Thoracic aorta (tissue), 2 donors: ENCODE data around the gene MGST1. TPM values are rescaled to one million over a fixed set of nuclear protein-coding genes. Genes with fewer than 3 reads are reported as not detected.
"Not testable (repeated sequence)": the region's sequence is repeated elsewhere in the genome, so short reads cannot be mapped to it uniquely, and the experiment has no call there.

Experiments
- ATAC-seq: fragments of 150-250 bp; one replicate; pipeline ENCODE4 v1.8.0; 2017; ENCODE audit warnings: low read depth; ENCODE audit not compliant: insufficient number of reproducible peaks, low FRiP score
- DNase-seq: peaks from one replicate; pipeline ENCODE4 v3.0.0-alpha.2; 2020; ENCODE audit warnings: low spot score
- H3K27ac ChIP-seq, 2 donors: fragments of 200-600 bp; sonication (generic); 1 replicate in 1 of 2; 2 replicates in 1 of 2; pipeline ENCODE4 v1.5.1; 2016; ENCODE audit warnings: mild to moderate bottlenecking in 2 of 2, moderate library complexity in 2 of 2
- H3K27me3 ChIP-seq: fragments of 200-600 bp; sonication (generic); replicated peaks from 2 replicates; pipeline ENCODE4 v1.6.0; 2016; ENCODE audit warnings: mild to moderate bottlenecking; ENCODE audit not compliant: insufficient read depth
- H3K36me3 ChIP-seq: fragments of 200-600 bp; sonication (generic); one replicate; pipeline ENCODE4 v1.5.1; 2016
- H3K4me1 ChIP-seq, 2 donors: fragments of 200-600 bp; sonication (generic); 1 replicate in 1 of 2; 2 replicates in 1 of 2; pipeline versions ENCODE4 v1.5.1 to v1.6.0; 2016; ENCODE audit warnings: low read depth in 2 of 2, mild to moderate bottlenecking in 1 of 2; ENCODE audit not compliant: control insufficient read depth in 1 of 2
- H3K4me3 ChIP-seq: fragments of 200-600 bp; sonication (generic); 2 replicates; pipeline ENCODE4 v1.5.1; 2016; ENCODE audit warnings: mild to moderate bottlenecking
- H3K9me3 ChIP-seq: fragments of 200-600 bp; sonication (generic); 2 replicates; pipeline ENCODE4 v1.5.1; 2016
- CTCF ChIP-seq: fragments of 200-600 bp; sonication (generic); IDR thresholded peaks from one replicate; pipeline ENCODE4 v1.5.1; 2019; ENCODE audit warnings: antibody characterized with exemption
- total RNA-seq, 2 donors: library from RNA; depleted of rRNA; stranded (reverse); fragments of >200 nt; gene quantifications; one replicate each; pipeline versions ENCODE4 v1.1.0 to v1.2.3, GENCODE V29; 2016

MGST1 gene
- total RNA-seq, 2 donors from 2014 or later, result 18.5 to 51.1 TPM

- H3K36me3 ChIP-seq, result no peaks in the 10 kb centered on the region
- H3K4me1 ChIP-seq, result no peaks in the 10 kb centered on the region
- H3K9me3 ChIP-seq, result no peaks in the 10 kb centered on the region
- H3K27me3 ChIP-seq, result no peaks in the 10 kb centered on the region
- no peak overlapping the region for H3K27ac ChIP-seq
- TF ChIP-seq CTCF, result peak; percentile 31
- ATAC-seq (no peak), DNase-seq (no peak)
- no peak overlapping the region for H3K4me3 ChIP-seq
Measured at GRCh38 chr12:16359512-16360491, 12.4 kb downstream of the MGST1 start.

DNA sequence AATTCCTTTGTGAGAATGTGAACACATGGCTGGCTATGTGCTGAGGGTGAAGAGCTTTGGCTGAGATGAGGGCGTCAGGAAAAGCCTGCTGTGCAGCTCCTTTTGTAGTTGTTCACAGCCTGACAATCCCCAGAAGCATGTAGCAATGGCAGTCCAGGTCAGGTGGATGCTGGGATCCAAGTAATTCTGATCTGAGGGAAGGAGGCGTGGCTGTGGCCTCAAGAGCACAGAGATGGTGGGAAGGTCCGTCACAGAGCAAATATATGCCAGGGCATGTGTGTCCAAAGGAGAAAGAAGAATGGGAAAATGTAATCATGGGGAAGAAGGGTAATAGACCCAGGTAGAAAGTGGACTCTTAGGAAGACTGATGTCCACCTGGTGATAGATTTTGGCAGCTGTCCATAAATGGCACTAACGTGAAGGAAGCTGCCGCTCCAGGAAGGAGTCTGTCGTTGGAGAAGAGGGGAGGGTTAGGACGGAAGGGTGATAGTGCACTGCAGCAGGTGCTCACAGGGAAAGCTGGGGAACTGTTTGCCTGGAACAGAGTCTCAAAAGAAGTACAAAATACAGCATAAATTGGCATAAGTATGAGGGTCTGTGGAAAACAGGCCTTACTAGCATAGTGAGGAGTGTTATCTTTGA is 13.8 kb downstream of the MGST1 start:
- no peak for TF ChIP-seq CTCF
- H3K27ac ChIP-seq, result no peak overlapping the region
- no peaks in the 10 kb centered on the region for H3K4me1 ChIP-seq
- no peaks in the 10 kb centered on the region for H3K9me3 ChIP-seq
- no peaks in the 10 kb centered on the region for H3K27me3 ChIP-seq
- no peak overlapping the region for H3K4me3 ChIP-seq
- ATAC-seq (no peak), DNase-seq (no peak)
- no peaks in the 10 kb centered on the region for H3K36me3 ChIP-seq

DNA sequence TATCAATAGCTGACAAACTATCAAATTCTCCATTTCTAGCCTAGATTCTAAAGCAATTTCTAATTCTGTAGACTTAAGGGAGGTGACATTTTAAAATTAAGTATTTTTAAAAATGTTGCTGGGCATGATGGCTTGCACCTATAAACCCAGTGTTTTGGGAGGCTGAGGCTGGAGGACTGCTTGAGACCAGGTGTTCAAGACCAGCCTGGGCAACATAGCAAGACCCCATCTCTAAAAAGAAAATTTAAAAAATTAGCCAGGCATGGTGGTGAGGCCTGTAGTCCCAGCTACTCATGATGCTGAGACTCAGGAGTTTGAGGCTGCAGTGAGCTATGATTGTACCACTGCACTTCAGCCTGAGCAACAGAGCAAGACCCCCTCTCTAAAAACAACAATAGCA is 15.1 kb downstream of the MGST1 start:
- ATAC-seq, result no peak
- H3K4me3 ChIP-seq, result no peak overlapping the region
- DNase-seq, result no peak
- H3K27me3 ChIP-seq, result no peaks in the 10 kb centered on the region
- no peak overlapping the region for H3K27ac ChIP-seq
- no peaks in the 10 kb centered on the region for H3K9me3 ChIP-seq
- TF ChIP-seq CTCF, result no peak
- H3K36me3 ChIP-seq, result no peaks in the 10 kb centered on the region
- H3K4me1 ChIP-seq, result no peaks in the 10 kb centered on the region

DNA sequence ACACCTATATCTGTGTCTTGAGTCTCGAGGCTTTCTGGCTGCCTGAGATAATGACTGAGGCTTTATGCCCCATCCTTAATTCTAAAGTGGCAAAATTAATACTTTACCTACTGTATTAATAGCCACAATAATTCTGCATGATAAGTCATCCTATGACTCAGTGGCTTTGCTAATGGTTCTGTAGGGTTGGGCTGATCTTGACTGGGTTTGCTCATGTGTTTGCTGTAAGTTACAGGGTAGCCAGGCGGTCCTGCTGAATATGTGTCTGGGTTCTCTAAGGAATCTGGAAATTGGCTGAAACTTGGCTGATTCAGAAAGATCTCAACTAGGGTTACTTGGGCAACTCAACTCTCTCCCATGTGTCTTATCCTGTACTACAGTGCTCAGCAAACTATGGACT is 21.7 kb downstream of the MGST1 start:
- H3K36me3 ChIP-seq, result no peaks in the 10 kb centered on the region
- H3K9me3 ChIP-seq, result no peaks in the 10 kb centered on the region
- no peak overlapping the region for H3K27ac ChIP-seq
- no peak for TF ChIP-seq CTCF
- H3K27me3 ChIP-seq, result no peaks in the 10 kb centered on the region
- no peaks in the 10 kb centered on the region for H3K4me1 ChIP-seq
- no peak for DNase-seq
- ATAC-seq, result no peak
- H3K4me3 ChIP-seq, result no peak overlapping the region

GRCh38 chr12:16370096-16370495 is 22.7 kb downstream of the MGST1 start:
- H3K4me1 ChIP-seq, result no peaks in the 10 kb centered on the region
- no peak overlapping the region for H3K4me3 ChIP-seq
- ATAC-seq (no peak), DNase-seq (no peak)
- no peaks in the 10 kb centered on the region for H3K9me3 ChIP-seq
- no peak overlapping the region for H3K27ac ChIP-seq
- TF ChIP-seq CTCF, result no peak
- H3K36me3 ChIP-seq, result no peaks in the 10 kb centered on the region
- no peaks in the 10 kb centered on the region for H3K27me3 ChIP-seq

GRCh38 chr12:16382652-16383312 is 35.3 kb downstream of the MGST1 start:
- not testable (repeated sequence) for H3K36me3 ChIP-seq, DNase-seq, H3K4me3 ChIP-seq, H3K4me1 ChIP-seq, H3K27ac ChIP-seq, ATAC-seq, H3K27me3 ChIP-seq, H3K9me3 ChIP-seq
